GM23248 (cell line): ENCODE results near the gene KIF26A.

ENCODE experiments used
- EZH2 ChIP-seq: fragments of 200-600 bp; sonication (generic); IDR thresholded peaks from 2 replicates; pipeline ENCODE4 v1.6.1; 2018; ENCODE audit warnings: antibody characterized with exemption, mild to moderate bottlenecking; ENCODE audit not compliant: insufficient read depth, poor library complexity, severe bottlenecking
- EZH2phosphoT487 ChIP-seq: fragments of 200-600 bp; sonication (generic); IDR thresholded peaks from 2 replicates; pipeline ENCODE4 v1.6.1; 2018; ENCODE audit warnings: antibody characterized with exemption, moderate library complexity, mild to moderate bottlenecking, low read depth; ENCODE audit not compliant: insufficient read depth

GRCh38 chr14:104155513-104155912 is 17.1 kb downstream of the KIF26A start:
- TF ChIP-seq EZH2 (no peak), EZH2phosphoT487 (no peak)
